ENCODE results near the gene LCN1.

LCN1 gene

GRCh38 chr9:135567311-135567710 lies 46.1 kb downstream of the LCN1 start:
- DNase-seq (ENCODE audit: low read depth in 2 of 2), result no peak

GRCh38 chr9:135568026-135568425 lies 46.8 kb downstream of the LCN1 start:
- DNase-seq (ENCODE audit: low read depth in 2 of 2), result no peak

DNA sequence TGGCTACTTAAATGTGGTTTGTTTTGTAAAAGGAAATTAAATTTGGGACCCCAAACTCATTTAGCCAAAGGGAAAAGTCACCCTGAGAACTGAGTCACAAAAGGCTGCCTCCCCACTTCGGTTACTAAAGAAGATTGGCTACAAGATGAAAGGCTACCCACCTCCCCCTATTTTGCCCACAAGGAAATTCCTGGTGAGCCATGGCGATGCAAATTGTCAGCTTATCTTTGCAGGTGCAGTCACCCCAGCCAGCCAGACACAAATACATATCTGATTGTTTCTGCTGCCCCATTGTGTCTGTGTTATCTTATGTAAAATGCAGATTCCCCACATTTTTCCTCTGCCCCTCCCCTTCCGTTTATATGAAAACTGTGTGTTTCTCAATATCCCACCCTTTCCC lies 49.2 kb downstream of the LCN1 start:
- no peak for DNase-seq (ENCODE audit: low read depth in 2 of 2)

DNA sequence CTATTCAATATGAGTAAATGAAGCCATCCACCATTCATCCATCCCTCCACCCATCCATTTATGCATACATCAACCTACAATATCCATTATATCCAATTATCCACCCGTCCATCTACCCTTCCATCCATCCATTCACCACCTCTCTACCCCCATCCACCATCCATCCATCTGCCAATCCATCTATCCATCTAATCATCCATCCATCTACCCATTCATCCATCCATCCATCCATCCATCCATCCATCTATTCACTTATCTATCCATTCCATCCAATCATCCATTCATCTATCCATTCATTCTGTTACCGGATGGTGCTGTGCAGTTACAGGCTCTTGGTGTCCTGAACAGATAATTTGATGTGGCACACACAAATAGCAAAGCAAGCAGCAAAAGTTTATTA lies 51.0 kb downstream of the LCN1 start:
- DNase-seq (ENCODE audit: low read depth in 2 of 2), result no peak

DNA sequence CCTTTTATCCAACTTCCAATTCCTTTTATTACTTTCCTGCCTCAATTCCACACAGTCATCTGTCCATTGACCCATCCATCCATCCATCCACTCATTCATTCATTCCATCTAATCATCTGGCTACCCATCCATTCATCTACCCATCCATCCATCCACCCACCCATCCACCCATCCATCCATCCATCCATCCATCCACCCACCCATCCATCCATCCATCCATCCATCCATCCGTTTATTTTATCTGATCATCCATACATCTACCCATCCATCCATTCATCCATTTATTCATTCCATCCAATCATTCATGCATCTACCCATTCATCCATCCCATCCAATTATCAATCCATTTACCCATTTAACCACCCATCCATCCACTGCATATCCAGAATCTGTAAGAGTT lies 51.9 kb downstream of the LCN1 start:
- DNase-seq (ENCODE audit: low read depth in 2 of 2), result no peak

GRCh38 chr9:135574331-135574730 lies 53.1 kb downstream of the LCN1 start:
- no peak for DNase-seq (ENCODE audit: low read depth in 2 of 2)

DNA sequence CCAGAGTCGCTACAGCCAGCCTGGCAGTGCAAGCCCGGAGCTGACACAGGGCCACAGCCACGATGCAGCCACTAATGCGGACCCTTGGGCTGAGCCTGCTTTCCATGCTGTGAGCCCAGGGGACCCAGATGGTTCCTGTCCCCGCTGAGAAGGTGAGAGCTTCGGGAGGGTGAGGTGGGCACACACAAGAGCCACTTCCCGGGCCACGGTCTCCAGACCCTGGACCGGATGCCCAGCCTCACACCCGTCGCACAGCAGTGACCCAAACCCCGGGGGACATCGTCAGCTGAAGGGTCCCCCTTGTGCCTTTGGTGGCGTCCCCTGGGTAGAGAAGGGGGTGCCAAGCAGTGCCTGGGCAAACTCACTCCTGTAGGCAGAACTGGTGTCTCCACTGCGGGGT lies 53.7 kb downstream of the LCN1 start:
- no peak for DNase-seq (ENCODE audit: low read depth in 2 of 2)
